Loucy (cell line): ENCODE data around the gene ETHE1.
A peak's percentile ranks its signal among the peaks of the same experiment; 100 is the strongest.

ENCODE experiments used
- H2AFZ ChIP-seq: fragments of 200-600 bp; sonication (generic); 2 replicates; pipeline ENCODE4 v1.6.0; 2016; ENCODE audit warnings: antibody characterized with exemption, mild to moderate bottlenecking, low read length, moderate library complexity
- H3F3A ChIP-seq: fragments of 200-600 bp; 2 replicates; pipeline ENCODE4 v1.6.0; 2016; ENCODE audit warnings: antibody characterized with exemption, low read depth, mild to moderate bottlenecking
- H3K27me3 ChIP-seq: fragments of 200-600 bp; sonication (generic); 2 replicates; pipeline ENCODE4 v1.6.1; 2014; ENCODE audit warnings: low read length, mild to moderate bottlenecking; ENCODE audit not compliant: insufficient read depth, poor library complexity, severe bottlenecking
- H3K36me3 ChIP-seq: fragments of 200-600 bp; sonication (generic); 2 replicates; pipeline ENCODE4 v1.6.1; 2016; ENCODE audit warnings: low read length; ENCODE audit not compliant: insufficient read depth
- H3K4me1 ChIP-seq: fragments of 200-600 bp; sonication (generic); 2 replicates; pipeline ENCODE4 v1.5.1; 2014; ENCODE audit warnings: low read length, mild to moderate bottlenecking; ENCODE audit not compliant: insufficient read depth, poor library complexity, severe bottlenecking
- H3K4me2 ChIP-seq: fragments of 200-600 bp; sonication (generic); 2 replicates; pipeline ENCODE4 v1.6.0; 2014; ENCODE audit warnings: antibody characterized with exemption, low read length, low read depth, mild to moderate bottlenecking; ENCODE audit not compliant: poor library complexity, severe bottlenecking
- H3K4me3 ChIP-seq: fragments of 200-600 bp; sonication (generic); 2 replicates; pipeline ENCODE4 v1.5.1; 2014; ENCODE audit warnings: low read length, mild to moderate bottlenecking, mixed read lengths; ENCODE audit not compliant: poor library complexity, severe bottlenecking
- H3K79me2 ChIP-seq: fragments of 200-600 bp; sonication (generic); 2 replicates; pipeline ENCODE4 v1.6.1; 2014; ENCODE audit warnings: low read length; ENCODE audit not compliant: insufficient read depth
- H3K9ac ChIP-seq: fragments of 200-600 bp; sonication (generic); 2 replicates; pipeline ENCODE4 v1.6.0; 2014; ENCODE audit warnings: mild to moderate bottlenecking, low read depth, low read length, moderate library complexity; ENCODE audit not compliant: poor library complexity, severe bottlenecking
- H3K9me2 ChIP-seq: fragments of 200-600 bp; sonication (generic); replicated peaks from 2 replicates; pipeline ENCODE4 v1.6.1; 2016; ENCODE audit warnings: low read depth, low read length, mixed read lengths
- H3K9me3 ChIP-seq: fragments of 200-600 bp; sonication (generic); 2 replicates; pipeline ENCODE4 v1.6.1; 2014; ENCODE audit warnings: mild to moderate bottlenecking, antibody characterized with exemption, low read length, low read depth; ENCODE audit not compliant: insufficient read depth
- H4K20me1 ChIP-seq: fragments of 200-600 bp; sonication (generic); 2 replicates; pipeline ENCODE4 v1.6.0; 2014; ENCODE audit warnings: antibody characterized with exemption, low read length, mild to moderate bottlenecking; ENCODE audit not compliant: insufficient read depth, poor library complexity, severe bottlenecking
- EZH2phosphoT487 ChIP-seq: fragments of 200-600 bp; IDR thresholded peaks from 2 replicates; pipeline ENCODE4 v1.6.1; 2018; ENCODE audit warnings: antibody characterized with exemption, mild to moderate bottlenecking, moderate library complexity, borderline replicate concordance
- TF ChIP-seq, protein P1 (sequence below): fragments of 200-600 bp; sonication (generic); conservative IDR thresholded peaks from 2 replicates; pipeline ENCODE4 v1.5.1; 2014; ENCODE audit warnings: mild to moderate bottlenecking, antibody characterized with exemption, low read length

ETHE1 gene

GRCh38 chr19:43504426-43505185 is 22.4 kb downstream of the ETHE1 start, which contains the start of gene PHLDB3:
PHLDB3 (minus strand) TSS chr19:43504746; CDS start chr19:43504118, 628 bp downstream.
- H3K79me2 ChIP-seq: no peaks in the 10 kb centered on the region
- no peaks in the 10 kb centered on the region for H4K20me1 ChIP-seq
- peak within 1 kb of the TSS; percentile 82 for H3K9ac ChIP-seq
- H2AFZ ChIP-seq: peak within 1 kb of the TSS; percentile 94
- no peaks in the 10 kb centered on the region for H3K9me2 ChIP-seq
- H3K9me3 ChIP-seq: no peaks in the 10 kb centered on the region
- H3K4me1 ChIP-seq: peaks cover 15% of the 10 kb centered on the region
- H3K27me3 ChIP-seq: no peaks in the 10 kb centered on the region
- H3K4me2 ChIP-seq: peak within 1 kb of the TSS; percentile 82
- TF ChIP-seq, protein P1, sequence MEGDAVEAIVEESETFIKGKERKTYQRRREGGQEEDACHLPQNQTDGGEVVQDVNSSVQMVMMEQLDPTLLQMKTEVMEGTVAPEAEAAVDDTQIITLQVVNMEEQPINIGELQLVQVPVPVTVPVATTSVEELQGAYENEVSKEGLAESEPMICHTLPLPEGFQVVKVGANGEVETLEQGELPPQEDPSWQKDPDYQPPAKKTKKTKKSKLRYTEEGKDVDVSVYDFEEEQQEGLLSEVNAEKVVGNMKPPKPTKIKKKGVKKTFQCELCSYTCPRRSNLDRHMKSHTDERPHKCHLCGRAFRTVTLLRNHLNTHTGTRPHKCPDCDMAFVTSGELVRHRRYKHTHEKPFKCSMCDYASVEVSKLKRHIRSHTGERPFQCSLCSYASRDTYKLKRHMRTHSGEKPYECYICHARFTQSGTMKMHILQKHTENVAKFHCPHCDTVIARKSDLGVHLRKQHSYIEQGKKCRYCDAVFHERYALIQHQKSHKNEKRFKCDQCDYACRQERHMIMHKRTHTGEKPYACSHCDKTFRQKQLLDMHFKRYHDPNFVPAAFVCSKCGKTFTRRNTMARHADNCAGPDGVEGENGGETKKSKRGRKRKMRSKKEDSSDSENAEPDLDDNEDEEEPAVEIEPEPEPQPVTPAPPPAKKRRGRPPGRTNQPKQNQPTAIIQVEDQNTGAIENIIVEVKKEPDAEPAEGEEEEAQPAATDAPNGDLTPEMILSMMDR: no peak
- TF ChIP-seq EZH2phosphoT487: no peak
- peak within 1 kb of the TSS; percentile 84 for H3K4me3 ChIP-seq
- peaks cover 12% of the 10 kb centered on the region; the same call in 1 of the 2 replicates for H3K36me3 ChIP-seq
- no peaks in the 10 kb centered on the region for H3F3A ChIP-seq

DNA sequence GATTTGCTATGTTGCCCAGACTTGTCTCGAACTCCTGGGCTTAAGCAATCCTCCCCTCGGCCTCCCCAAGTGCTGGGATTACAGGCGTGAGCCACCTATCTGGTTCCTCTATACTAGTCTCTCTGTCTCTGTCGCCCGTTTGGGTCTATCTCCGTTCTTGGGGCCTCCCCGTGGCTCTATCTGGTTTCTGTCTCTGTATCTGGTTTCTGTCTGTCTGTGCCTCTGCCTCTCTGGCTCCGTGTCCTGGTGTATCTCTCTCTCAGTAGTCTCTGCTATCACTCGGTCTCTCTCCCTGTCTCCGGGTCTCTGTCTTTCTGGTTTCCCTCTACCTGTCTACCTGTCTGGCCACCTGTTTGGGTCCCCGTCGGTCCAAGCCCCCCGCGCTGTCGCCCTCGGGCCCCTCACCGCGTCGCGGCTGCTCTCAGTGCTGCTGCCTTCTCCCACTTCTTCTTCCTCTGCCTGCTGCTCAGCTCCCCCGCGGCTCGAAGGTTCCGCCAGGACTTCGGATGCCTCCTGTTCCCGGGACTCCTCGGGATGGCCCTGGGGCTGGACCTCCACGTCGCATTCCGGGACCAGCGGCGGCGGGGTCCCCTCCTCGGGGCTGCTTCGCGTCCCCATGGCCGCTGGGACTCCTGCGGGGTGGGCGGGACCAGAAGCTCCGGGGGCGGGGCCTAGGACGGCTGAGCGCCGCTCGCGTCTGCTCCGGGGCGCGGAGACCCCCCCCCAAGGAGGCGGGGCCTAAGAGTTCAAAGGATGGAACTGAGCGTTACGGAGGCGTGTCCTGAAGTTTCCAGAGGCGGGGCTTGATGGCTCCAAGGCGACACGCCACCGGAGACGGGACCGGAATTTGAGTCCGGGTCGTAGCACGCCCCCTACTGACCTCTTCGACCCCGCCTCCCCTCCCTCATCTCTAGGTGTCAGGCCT is 23.2 kb downstream of the ETHE1 start:
- Histone ChIP-seq H3K79me2 (no peaks in the 10 kb centered on the region), H4K20me1 (no peaks in the 10 kb centered on the region), H3K4me2 (peak overlapping the region; percentile 82), H3K9me2 (no peaks in the 10 kb centered on the region), H3K9ac (peak overlapping the region; percentile 82), H3K27me3 (no peaks in the 10 kb centered on the region), H2AFZ (peak overlapping the region; percentile 94), H3F3A (no peaks in the 10 kb centered on the region), H3K4me1 (peaks cover 15% of the 10 kb centered on the region), H3K4me3 (peak overlapping the region; percentile 84), H3K36me3 (peaks cover 10% of the 10 kb centered on the region; the same call in 1 of the 2 replicates), H3K9me3 (no peaks in the 10 kb centered on the region)
- TF ChIP-seq, protein P1: peak; percentile 50
- TF ChIP-seq EZH2phosphoT487: no peak

- H3K9me2 ChIP-seq: no peaks in the 10 kb centered on the region
- no peaks in the 10 kb centered on the region for H4K20me1 ChIP-seq
- H3K79me2 ChIP-seq: no peaks in the 10 kb centered on the region
- peaks cover 15% of the 10 kb centered on the region for H3K4me1 ChIP-seq
- no peak overlapping the region for H3K4me3 ChIP-seq
- no peak for TF ChIP-seq EZH2phosphoT487
- TF ChIP-seq, protein P1: no peak
- no peak overlapping the region for H2AFZ ChIP-seq
- H3K9me3 ChIP-seq: no peaks in the 10 kb centered on the region
- H3K9ac ChIP-seq: no peak overlapping the region
- H3K27me3 ChIP-seq: no peaks in the 10 kb centered on the region
- peak overlapping the region; percentile 82 for H3K4me2 ChIP-seq
- H3F3A ChIP-seq: no peaks in the 10 kb centered on the region
- no peaks in the 10 kb centered on the region for H3K36me3 ChIP-seq
Observed at GRCh38 chr19:43502419-43502976, 24.5 kb downstream of the ETHE1 start.
